ENCODE results near the gene KDM7A. TPM values are rescaled to one million over a fixed set of nuclear protein-coding genes. Genes with fewer than 3 reads are reported as not detected.
A peak's percentile ranks its signal among the peaks of the same experiment; 100 is the strongest.
"Not testable (repeated sequence)": the region's sequence is repeated elsewhere in the genome, so short reads cannot be mapped to it uniquely, and the experiment has no call there.

Gene KDM7A
- total RNA-seq, 1 donor from 2014 or later = 26.2 TPM

GRCh38 chr7:140156460-140157080 is 20.2 kb downstream of the KDM7A start:
- no peak for DNase-seq

DNA sequence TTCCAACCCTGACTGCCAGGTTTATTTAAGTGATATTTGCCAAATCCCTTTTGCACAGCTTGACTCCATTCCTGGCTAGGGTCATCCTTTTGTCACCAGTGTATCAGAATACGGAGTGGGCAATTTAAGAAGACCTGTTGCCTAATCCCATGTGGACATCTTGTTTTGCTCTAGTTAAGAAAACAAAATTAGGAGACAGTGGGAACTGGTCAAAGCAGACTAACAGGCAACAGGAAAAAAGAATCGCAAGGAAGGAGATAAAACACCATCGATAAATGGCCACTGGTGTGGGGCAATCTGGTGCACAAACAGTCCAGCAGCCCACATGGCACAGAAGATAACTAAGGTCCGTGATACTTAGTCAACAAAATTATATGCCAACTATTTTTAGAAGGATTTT is 21.4 kb downstream of the KDM7A start:
- DNase-seq = no peak

GRCh38 chr7:140153666-140154161 is 23.1 kb downstream of the KDM7A start:
- no peak for DNase-seq

- no peak for DNase-seq
Observed at GRCh38 chr7:140146574-140146973, 30.2 kb downstream of the KDM7A start.

GRCh38 chr7:140145709-140146108 is 31.1 kb downstream of the KDM7A start:
- no peak for DNase-seq

DNA sequence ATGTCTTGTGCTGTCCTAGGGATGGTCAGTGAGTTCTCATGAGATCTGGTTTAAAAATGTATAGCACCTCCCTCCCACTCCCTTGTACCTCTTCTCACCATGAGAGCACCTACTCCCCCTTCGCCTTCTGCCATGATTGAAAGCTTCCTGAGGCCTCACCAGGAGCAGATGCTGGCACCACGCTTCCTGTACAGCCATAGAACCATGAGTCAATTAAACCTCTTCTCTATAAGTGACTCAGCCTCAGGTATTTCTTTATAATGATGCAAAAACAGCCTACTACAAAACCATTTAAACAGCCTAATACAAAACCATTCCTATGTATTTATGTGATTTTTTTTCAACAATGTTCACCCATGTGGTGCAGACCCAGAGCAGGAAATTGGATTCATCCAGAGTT is 32.0 kb downstream of the KDM7A start:
- no peak for DNase-seq

DNA sequence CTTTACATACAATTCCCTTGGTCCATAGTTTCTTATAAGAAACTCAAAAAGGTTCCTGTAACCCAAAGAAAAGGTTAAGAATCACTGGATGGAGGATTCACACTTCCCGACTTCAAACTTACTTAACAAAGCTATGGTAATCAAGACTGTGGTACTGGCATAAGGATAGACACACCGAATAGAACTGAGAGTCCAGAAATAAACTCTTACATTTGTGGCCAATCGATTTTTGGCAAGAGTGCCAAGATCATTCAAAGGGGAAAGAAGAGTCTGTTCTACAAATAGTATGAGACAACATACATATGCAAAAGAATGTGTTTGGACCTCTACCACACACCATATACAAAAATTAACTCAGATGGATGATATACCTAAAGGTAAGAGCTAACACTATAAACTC is 32.8 kb downstream of the KDM7A start:
- DNase-seq = no peak

DNA sequence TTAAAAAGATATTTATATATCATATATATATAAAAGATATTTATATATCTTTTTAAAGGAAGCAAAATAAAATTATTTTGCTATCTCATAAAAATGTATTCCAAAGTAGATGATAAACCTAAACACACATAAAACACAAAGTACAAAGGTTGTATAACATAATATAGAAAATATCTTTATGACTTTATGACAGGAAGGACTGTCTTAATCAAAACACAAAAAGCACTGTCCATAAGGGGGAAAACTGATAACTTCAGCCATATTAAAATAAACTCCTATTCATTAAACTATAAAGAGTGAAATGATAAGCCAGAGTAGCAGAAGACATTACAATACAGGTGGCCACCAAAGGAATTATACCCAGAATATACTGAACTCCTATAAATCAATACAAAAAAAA is 34.8 kb downstream of the KDM7A start:
- no peak for DNase-seq

GRCh38 chr7:140141256-140141655 is 35.5 kb downstream of the KDM7A start:
- no peak for DNase-seq

- no peak for DNase-seq
Observed at GRCh38 chr7:140137078-140137477, 39.7 kb downstream of the KDM7A start.

DNA sequence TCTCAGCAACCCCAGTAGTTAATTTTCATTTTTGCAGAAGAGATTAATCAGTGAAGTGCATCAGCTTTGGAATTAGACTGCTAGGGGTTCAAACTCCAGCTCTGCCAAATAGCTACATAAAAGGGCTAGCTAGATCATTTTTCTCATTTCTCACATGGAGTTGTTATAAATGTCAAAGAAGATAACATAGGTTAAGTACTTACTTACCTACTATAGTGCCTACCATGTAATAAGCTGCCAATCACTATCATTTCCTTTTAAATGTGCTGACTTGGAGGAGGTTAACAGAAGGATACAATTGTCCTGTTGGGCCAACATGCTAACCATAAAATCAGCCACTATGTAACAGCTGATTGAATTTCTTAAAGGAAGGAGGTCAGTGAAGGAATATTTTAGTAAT is 40.7 kb downstream of the KDM7A start:
- DNase-seq = no peak

DNA sequence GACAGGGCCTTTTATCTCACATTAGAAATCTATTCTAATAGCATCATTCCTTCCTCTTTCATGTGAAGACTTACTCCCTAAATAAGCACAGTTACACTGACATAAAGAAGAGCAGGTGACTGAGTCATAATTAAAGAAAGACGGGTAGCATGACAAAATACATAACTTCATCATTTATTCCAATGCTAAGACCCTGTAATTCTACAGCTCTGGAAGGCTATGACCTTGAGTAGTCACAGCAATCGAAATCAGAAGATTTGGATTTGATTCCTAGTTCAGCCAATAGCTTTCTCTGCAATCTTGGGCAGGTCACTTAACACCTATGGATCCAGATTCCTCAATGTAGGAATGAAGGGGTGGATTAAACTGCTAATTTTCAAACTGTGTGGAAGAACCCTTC is 42.7 kb downstream of the KDM7A start:
- DNase-seq = no peak

DNA sequence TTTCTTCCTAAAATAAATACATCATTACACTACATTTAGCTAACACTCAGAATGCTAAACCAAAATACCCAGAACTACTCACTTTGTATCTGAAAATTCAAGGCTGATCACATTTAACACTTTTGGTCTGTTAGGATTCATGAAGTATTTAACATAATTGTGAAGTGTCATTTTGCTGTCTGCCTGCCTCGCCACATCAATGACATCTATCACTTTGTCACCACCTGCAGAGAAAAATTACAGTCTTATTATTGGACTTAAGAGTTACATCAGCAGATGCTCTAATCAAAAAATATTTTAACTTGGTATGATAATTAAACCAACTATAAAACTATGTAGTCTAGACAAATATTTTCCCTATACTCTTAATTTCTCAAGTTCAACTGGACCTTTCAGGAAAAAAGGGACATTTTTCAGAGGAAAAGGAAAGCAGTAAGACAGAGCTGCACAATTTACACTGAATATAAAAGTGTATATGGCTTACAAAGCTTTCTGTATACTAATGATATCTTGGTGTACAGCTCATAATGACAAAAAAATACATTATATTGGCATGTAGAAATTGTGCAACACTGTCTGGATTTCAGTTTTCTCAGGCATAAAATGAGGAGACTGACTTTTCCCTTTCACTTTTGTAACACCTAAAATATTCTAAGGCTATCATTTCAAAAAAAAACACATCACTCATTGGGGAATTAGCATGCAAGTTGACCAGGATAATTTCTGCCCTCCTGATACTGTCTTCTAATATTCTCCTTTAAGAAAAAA is 49.2 kb downstream of the KDM7A start:
- no peak for DNase-seq

GRCh38 chr7:140126435-140127034 is 50.2 kb downstream of the KDM7A start:
- DNase-seq = no peak

GRCh38 chr7:140122965-140123364 is 53.8 kb downstream of the KDM7A start:
- DNase-seq = no peak

DNA sequence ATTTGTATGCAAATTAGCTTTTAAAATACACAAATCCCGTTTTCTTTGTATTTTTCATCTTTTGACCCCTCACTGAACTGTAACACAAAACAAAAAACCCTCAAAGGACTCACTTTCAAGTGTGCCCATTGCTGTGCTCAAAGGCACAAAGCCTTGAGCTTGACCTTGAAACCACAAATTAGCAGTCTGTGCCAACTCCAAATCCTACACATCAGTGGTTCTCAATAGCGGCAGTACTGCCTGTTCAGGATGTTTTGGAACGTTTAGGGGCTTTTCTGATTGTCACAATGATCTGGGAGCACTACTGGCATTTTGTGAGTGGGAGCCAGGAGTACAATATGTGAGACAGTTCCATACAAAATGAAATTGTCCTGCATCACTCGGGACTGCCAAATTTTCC is 55.5 kb downstream of the KDM7A start:
- DNase-seq = no peak

DNA sequence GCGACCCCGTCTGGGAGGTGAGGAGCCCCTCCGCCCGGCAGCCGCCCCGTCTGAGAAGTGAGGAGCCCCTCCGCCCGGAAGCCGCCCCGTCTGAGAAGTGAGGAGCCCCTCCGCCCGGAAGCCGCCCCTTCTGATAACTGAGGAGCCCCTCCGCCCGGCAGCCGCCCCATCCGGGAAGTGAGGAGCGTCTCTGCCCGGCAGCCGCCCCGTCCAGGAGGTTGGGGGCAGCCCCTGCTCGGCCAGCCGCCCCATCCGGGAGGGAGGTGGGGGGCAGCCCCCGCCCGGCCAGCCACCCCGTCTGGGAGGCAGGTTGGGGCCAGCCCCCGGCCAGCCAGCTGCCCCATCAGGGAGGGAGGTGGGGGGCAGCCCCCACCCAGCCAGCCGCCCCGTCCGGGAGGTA is 62.0 kb downstream of the KDM7A start:
- not testable (repeated sequence) for DNase-seq

DNA sequence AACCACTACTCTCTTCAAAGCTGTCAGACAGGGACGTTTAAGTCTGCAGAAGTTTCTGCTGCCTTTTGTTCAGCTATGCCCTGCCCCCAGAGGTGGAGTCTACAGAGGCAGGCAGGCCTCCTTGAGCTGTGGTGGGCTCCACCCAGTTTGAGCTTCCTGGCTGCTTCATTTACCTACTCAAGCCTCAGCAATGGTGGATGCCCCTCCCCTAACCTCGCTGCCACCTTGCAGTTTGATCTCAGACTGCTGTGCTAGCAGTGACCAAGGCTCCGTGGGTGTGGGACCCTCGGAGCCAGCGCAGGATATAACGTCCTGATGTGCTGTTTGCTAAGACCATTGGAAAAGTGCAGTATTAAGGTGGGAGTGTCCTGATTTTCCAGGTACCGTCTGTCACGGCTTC is 68.0 kb downstream of the KDM7A start:
- DNase-seq = not testable (repeated sequence)

DNA sequence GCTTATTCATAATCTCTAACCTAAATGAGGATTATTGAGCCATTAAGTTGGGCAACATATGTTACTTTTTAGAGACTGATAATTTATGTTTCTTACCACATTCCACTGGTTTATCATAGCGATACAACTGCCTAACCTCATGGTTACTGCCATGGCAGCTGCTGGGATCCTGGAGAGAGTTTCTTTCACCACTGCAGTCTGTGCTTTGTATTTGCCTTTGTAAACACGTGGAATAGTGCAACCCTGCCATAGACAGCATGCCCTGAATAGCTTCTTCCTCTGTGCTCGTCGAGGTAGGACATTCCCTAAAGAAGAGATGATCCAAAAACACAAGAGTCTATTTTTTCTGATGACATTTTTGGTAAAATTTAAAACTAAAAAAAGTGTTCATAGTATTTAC is 80.3 kb downstream of the KDM7A start:
- no peak for DNase-seq

- no peak for DNase-seq
Observed at GRCh38 chr7:140093375-140093774, 83.4 kb downstream of the KDM7A start.

DNA sequence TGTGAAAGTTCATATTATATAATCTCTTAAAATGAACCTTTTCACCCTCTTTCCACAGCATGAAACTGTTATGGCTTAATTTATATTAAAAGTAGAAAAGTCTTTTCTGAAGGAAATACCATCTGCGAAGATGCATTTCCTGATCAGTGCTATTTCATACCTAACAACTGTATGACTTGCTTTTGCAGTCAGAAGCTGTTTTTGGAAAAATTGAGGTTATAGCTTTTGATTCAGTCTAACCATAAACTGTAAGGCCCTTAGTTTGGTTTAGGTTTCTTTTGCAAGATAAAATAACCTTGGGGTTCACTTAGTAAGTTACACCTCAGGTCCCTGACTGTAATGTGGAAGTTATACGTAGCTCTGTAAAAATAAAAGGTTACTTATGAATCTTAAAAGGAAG is 91.3 kb downstream of the KDM7A start:
- DNase-seq = no peak

DNA sequence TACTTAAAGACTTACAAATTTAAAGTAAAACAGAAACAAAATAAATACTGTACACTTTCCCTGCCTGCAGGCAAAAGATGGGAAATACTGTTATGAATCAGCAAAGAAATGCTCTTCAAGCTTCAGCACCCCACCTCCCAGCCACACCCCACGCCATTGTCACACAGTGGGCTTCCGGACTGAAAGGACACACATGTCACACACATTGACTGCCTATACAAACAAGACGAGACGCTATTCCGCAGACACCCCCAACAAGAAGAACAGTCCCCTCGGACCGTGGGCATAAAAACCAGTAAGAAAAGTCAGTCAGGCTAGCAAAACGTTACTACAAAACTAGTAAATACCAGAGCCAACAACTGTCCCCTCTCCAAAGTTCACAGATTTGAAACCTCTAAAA is 91.8 kb downstream of the KDM7A start:
- peak; percentile 9 for DNase-seq

DNA sequence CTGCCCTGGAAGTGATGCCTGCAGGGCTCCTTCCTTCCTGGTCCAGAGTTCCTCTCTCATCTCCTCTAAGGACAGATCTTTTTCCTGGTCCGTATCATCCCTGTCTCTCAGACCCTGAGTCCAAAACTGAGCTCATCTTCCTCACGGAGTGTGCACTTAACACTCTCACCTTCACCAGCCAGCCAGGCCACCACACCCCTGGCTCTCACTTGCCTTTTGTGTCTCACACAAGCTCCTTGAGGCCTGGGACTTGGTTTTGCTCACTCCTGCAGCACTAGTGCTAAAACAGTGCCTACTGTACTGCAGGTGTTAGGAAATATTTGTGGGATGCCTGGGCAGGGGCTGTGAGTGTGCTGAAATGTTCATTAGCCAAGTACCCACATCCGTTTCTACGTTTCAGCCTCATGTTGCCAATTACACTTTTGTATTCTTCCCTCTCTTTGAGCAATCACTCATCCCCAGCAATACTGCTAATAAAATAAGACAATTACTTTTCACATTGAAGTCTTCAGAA is 92.6 kb downstream of the KDM7A start:
- no peak for DNase-seq

Measured in skin of body (tissue), 2 donors.